Trophoblast cell (in vitro differentiated cells and primary cell): Measurements from ENCODE around the gene MYO5B. TPM values are rescaled to one million over a fixed set of nuclear protein-coding genes. Genes with fewer than 3 reads are reported as not detected.
A peak's percentile ranks its signal among the peaks of the same experiment; 100 is the strongest.
"Not testable (repeated sequence)": the region's sequence is repeated elsewhere in the genome, so short reads cannot be mapped to it uniquely, and the experiment has no call there.

Experiments used
- DNase-seq, 2 donors: peaks; one replicate each; pipeline ENCODE4 v3.0.0-alpha.2; 2016
- H2AFZ ChIP-seq: 2 replicates; pipeline ENCODE4 v1.6.1; 2013; ENCODE audit warnings: low read length, moderate library complexity, mild to moderate bottlenecking; ENCODE audit not compliant: insufficient read depth, poor library complexity
- H2AK5ac ChIP-seq: 2 replicates; pipeline ENCODE4 v1.6.1; 2013; ENCODE audit warnings: mild to moderate bottlenecking, low read length
- H2BK120ac ChIP-seq: 2 replicates; pipeline ENCODE4 v1.6.1; 2013; ENCODE audit warnings: low read length, mild to moderate bottlenecking, moderate library complexity; ENCODE audit not compliant: insufficient read depth, poor library complexity
- H2BK12ac ChIP-seq: 2 replicates; pipeline ENCODE4 v1.6.1; 2013; ENCODE audit warnings: mild to moderate bottlenecking, low read length, moderate library complexity
- H2BK5ac ChIP-seq: 2 replicates; pipeline ENCODE4 v1.6.1; 2013; ENCODE audit warnings: low read length, low read depth, moderate library complexity, mild to moderate bottlenecking; ENCODE audit not compliant: poor library complexity
- H3K14ac ChIP-seq: 2 replicates; pipeline ENCODE4 v1.6.1; 2013; ENCODE audit warnings: mild to moderate bottlenecking, low read length
- H3K18ac ChIP-seq: 2 replicates; pipeline ENCODE4 v1.6.1; 2013; ENCODE audit warnings: mild to moderate bottlenecking, low read length
- H3K23ac ChIP-seq: 2 replicates; pipeline ENCODE4 v1.6.1; 2013; ENCODE audit warnings: low read length
- H3K27ac ChIP-seq: 2 replicates; pipeline ENCODE4 v1.5.1; 2013; ENCODE audit warnings: low read depth, mild to moderate bottlenecking, inconsistent platforms, low read length, moderate library complexity
- H3K27me3 ChIP-seq: 2 replicates; pipeline ENCODE4 v1.6.1; 2013; ENCODE audit warnings: inconsistent platforms, mild to moderate bottlenecking, low read length, moderate library complexity; ENCODE audit not compliant: insufficient read depth
- H3K36me3 ChIP-seq, 2 experiments: 1 replicate in 1 of 2; 2 replicates in 1 of 2; pipeline ENCODE4 v1.6.1; 2013; ENCODE audit warnings: low read length in 2 of 2, mild to moderate bottlenecking in 2 of 2, moderate library complexity in 1 of 2; ENCODE audit not compliant: insufficient read depth in 2 of 2, control insufficient read depth in 1 of 2
- H3K4ac ChIP-seq: 2 replicates; pipeline ENCODE4 v1.6.1; 2013; ENCODE audit warnings: low read depth, mild to moderate bottlenecking, low read length, moderate library complexity
- H3K4me1 ChIP-seq, 2 experiments: 1 replicate in 1 of 2; 2 replicates in 1 of 2; pipeline ENCODE4 v1.6.1; 2013; ENCODE audit warnings: low read length in 2 of 2, mild to moderate bottlenecking in 2 of 2, moderate library complexity in 1 of 2; ENCODE audit not compliant: insufficient read depth in 2 of 2, control insufficient read depth in 1 of 2
- H3K4me2 ChIP-seq: 2 replicates; pipeline ENCODE4 v1.6.1; 2013; ENCODE audit warnings: inconsistent platforms, mild to moderate bottlenecking, low read length, moderate library complexity
- H3K4me3 ChIP-seq: 2 replicates; pipeline ENCODE4 v1.5.1; 2013; ENCODE audit warnings: mild to moderate bottlenecking, low read depth, low read length, inconsistent platforms
- H3K79me1 ChIP-seq: one replicate; pipeline ENCODE4 v1.6.1; 2013; ENCODE audit warnings: low read length
- H3K79me2 ChIP-seq: 2 replicates; pipeline ENCODE4 v1.6.1; 2013; ENCODE audit warnings: low read length, mild to moderate bottlenecking; ENCODE audit not compliant: control insufficient read depth, insufficient read depth, poor library complexity
- H3K9ac ChIP-seq: 2 replicates; pipeline ENCODE4 v1.6.1; 2013; ENCODE audit warnings: mild to moderate bottlenecking, low read length
- H3K9me3 ChIP-seq: 2 replicates; pipeline ENCODE4 v1.6.1; 2013; ENCODE audit warnings: low read depth, mild to moderate bottlenecking, control low read depth, inconsistent platforms, low read length; ENCODE audit not compliant: insufficient read depth
- H4K12ac ChIP-seq: 2 replicates; pipeline ENCODE4 v1.6.1; 2013; ENCODE audit warnings: low read depth, mild to moderate bottlenecking, low read length, moderate library complexity
- H4K8ac ChIP-seq: 2 replicates; pipeline ENCODE4 v1.6.1; 2013; ENCODE audit warnings: low read depth, mild to moderate bottlenecking, low read length, moderate library complexity
- H4K91ac ChIP-seq: one replicate; pipeline ENCODE4 v1.6.1; 2013; ENCODE audit warnings: low read depth, mild to moderate bottlenecking, low read length, moderate library complexity
- whole genome bisulfite sequencing: extraction: QIAGEN DNeasy Blood & Tissue Kit; methylation state at CpG from one replicate; pipeline ENCODE4 v1.1.7; 2013; ENCODE audit warnings: missing lambda C conversion rate; ENCODE audit not compliant: insufficient read length, insufficient coverage; ENCODE audit errors: extremely low coverage; 5-methylcytosine and 5-hydroxymethylcytosine counted together
- polyA plus RNA-seq: library from polyadenylated mRNA; stranded (reverse); fragments of 200-250 nt; gene quantifications from 2 replicates; pipeline ENCODE4 v1.2.3, GENCODE V29; 2013

The MYO5B gene
- polyA plus RNA-seq: 21.9 TPM in 2 replicates

- peak within 1 kb of the TSS; percentile 81 for H4K12ac ChIP-seq
- peak within 1 kb of the TSS; percentile 78 for H3K9ac ChIP-seq
- peak; percentile 73 to 85 for DNase-seq
- peak within 1 kb of the TSS; percentile 86 for H4K8ac ChIP-seq
- no CpG with 5 or more reads among the region's 115 CpGs for WGBS
- H2BK120ac ChIP-seq: peak within 1 kb of the TSS; percentile 87
- H2BK5ac ChIP-seq: peak within 1 kb of the TSS; percentile 78
- peaks cover 10% of the 10 kb centered on the region for H3K79me2 ChIP-seq
- H2AK5ac ChIP-seq: no peak within 1 kb of the TSS
- H4K91ac ChIP-seq: peak within 1 kb of the TSS; percentile 85
- no peak within 1 kb of the TSS for H3K27ac ChIP-seq
- peaks cover 12% of the 10 kb centered on the region for H3K27me3 ChIP-seq
- peak within 1 kb of the TSS; percentile 89 for H3K4me3 ChIP-seq
- peak within 1 kb of the TSS; percentile 93 for H3K14ac ChIP-seq
- no peaks in the 10 kb centered on the region for H3K9me3 ChIP-seq
- peaks cover 12 to 14% of the 10 kb centered on the region in 2 experiments for H3K4me1 ChIP-seq
- peaks cover 8% of the 10 kb centered on the region for H3K79me1 ChIP-seq
- H3K4ac ChIP-seq: peak within 1 kb of the TSS; percentile 76
- H3K36me3 ChIP-seq: no peaks in the 10 kb centered on the region
- H3K23ac ChIP-seq: no peak within 1 kb of the TSS
- peak within 1 kb of the TSS; percentile 74 for H2BK12ac ChIP-seq
- H3K18ac ChIP-seq: peak within 1 kb of the TSS; percentile 95
- H2AFZ ChIP-seq: peak within 1 kb of the TSS; percentile 94
- H3K4me2 ChIP-seq: peak within 1 kb of the TSS; percentile 99
Measured at GRCh38 chr18:50194631-50195532, at the start of gene MYO5B. Gene MYO5B (minus strand): TSS chr18:50195147. CDS start chr18:50194793, 354 bp downstream.

GRCh38 chr18:50241768-50242167 lies 46.8 kb upstream of the MYO5B start:
- not testable (repeated sequence) for H4K91ac ChIP-seq, H3K79me2 ChIP-seq, H3K4me1 ChIP-seq, H3K14ac ChIP-seq, H3K79me1 ChIP-seq, H4K12ac ChIP-seq, H3K23ac ChIP-seq, H3K4ac ChIP-seq, H3K27me3 ChIP-seq, H3K9me3 ChIP-seq, H2AFZ ChIP-seq, H3K18ac ChIP-seq, H2AK5ac ChIP-seq, H2BK5ac ChIP-seq, H2BK12ac ChIP-seq, H3K27ac ChIP-seq, H4K8ac ChIP-seq, H3K9ac ChIP-seq, H3K36me3 ChIP-seq, H3K4me3 ChIP-seq, H2BK120ac ChIP-seq, H3K4me2 ChIP-seq
- WGBS: no CpG with 5 or more reads among the region's 8 CpGs
- DNase-seq: peak; percentile 65 to 81

- DNase-seq: peak; percentile 85 to 86
- H2BK120ac ChIP-seq: no peak overlapping the region
Measured at GRCh38 chr18:50240080-50240563, 45.2 kb upstream of the MYO5B start.

GRCh38 chr18:50232419-50232818 lies 37.5 kb upstream of the MYO5B start:
- no peak overlapping the region for H4K8ac ChIP-seq
- H3K4me1 ChIP-seq: peaks cover 0 to 2% of the 10 kb centered on the region in 2 experiments
- no peak overlapping the region for H2BK120ac ChIP-seq
- H4K12ac ChIP-seq: no peak overlapping the region
- H3K4ac ChIP-seq: no peak overlapping the region
- no peak overlapping the region for H3K14ac ChIP-seq
- H3K18ac ChIP-seq: no peak overlapping the region
- no peak for DNase-seq
- H3K36me3 ChIP-seq: no peaks in the 10 kb centered on the region
- no peak overlapping the region for H2BK5ac ChIP-seq
- no peak overlapping the region for H3K4me3 ChIP-seq
- H3K79me1 ChIP-seq: no peaks in the 10 kb centered on the region
- H3K27ac ChIP-seq: no peak overlapping the region
- no peak overlapping the region for H3K9ac ChIP-seq
- H3K9me3 ChIP-seq: peaks cover 1% of the 10 kb centered on the region
- no peaks in the 10 kb centered on the region for H3K79me2 ChIP-seq
- no peak overlapping the region for H2AK5ac ChIP-seq
- H3K23ac ChIP-seq: no peak overlapping the region
- no peak overlapping the region for H2AFZ ChIP-seq
- H2BK12ac ChIP-seq: no peak overlapping the region
- H3K27me3 ChIP-seq: no peaks in the 10 kb centered on the region
- no CpG with 5 or more reads among the region's 2 CpGs for WGBS
- no peak overlapping the region for H4K91ac ChIP-seq
- no peak overlapping the region for H3K4me2 ChIP-seq

More at GRCh38 chr18:50240080-50240563, 45.2 kb upstream of the MYO5B start:
- H2BK5ac ChIP-seq: no peak overlapping the region
- H3K4me1 ChIP-seq: no peaks in the 10 kb centered on the region
- no peak overlapping the region for H4K12ac ChIP-seq
- no peaks in the 10 kb centered on the region for H3K79me1 ChIP-seq
- no peaks in the 10 kb centered on the region for H3K36me3 ChIP-seq
- no peak overlapping the region for H2AK5ac ChIP-seq
- peaks cover 2% of the 10 kb centered on the region for H3K9me3 ChIP-seq
- H3K4me3 ChIP-seq: no peak overlapping the region
- no peaks in the 10 kb centered on the region for H3K27me3 ChIP-seq
- no peak overlapping the region for H3K27ac ChIP-seq
- WGBS: no CpG with 5 or more reads among the region's 3 CpGs
- H3K14ac ChIP-seq: no peak overlapping the region
- no peak overlapping the region for H3K4me2 ChIP-seq
- H4K8ac ChIP-seq: no peak overlapping the region
- H3K9ac ChIP-seq: no peak overlapping the region
- no peak overlapping the region for H2BK12ac ChIP-seq
- no peak overlapping the region for H3K18ac ChIP-seq
- H3K23ac ChIP-seq: no peak overlapping the region
- no peak overlapping the region for H4K91ac ChIP-seq
- H2AFZ ChIP-seq: no peak overlapping the region
- H3K79me2 ChIP-seq: no peaks in the 10 kb centered on the region
- no peak overlapping the region for H3K4ac ChIP-seq
